ENCODE data around the gene PTPRR. TPM values are rescaled to one million over a fixed set of nuclear protein-coding genes. Genes with fewer than 3 reads are reported as not detected.
A peak's percentile ranks its signal among the peaks of the same experiment; 100 is the strongest.

PTPRR gene
- total RNA-seq, result 1.2 TPM

- no peak for DNase-seq
Observed at GRCh38 chr12:70920251-70920851, at the start of gene PTPRR. Gene PTPRR (minus strand): TSS chr12:70920738. CDS start chr12:70920390, 348 bp downstream.

DNA sequence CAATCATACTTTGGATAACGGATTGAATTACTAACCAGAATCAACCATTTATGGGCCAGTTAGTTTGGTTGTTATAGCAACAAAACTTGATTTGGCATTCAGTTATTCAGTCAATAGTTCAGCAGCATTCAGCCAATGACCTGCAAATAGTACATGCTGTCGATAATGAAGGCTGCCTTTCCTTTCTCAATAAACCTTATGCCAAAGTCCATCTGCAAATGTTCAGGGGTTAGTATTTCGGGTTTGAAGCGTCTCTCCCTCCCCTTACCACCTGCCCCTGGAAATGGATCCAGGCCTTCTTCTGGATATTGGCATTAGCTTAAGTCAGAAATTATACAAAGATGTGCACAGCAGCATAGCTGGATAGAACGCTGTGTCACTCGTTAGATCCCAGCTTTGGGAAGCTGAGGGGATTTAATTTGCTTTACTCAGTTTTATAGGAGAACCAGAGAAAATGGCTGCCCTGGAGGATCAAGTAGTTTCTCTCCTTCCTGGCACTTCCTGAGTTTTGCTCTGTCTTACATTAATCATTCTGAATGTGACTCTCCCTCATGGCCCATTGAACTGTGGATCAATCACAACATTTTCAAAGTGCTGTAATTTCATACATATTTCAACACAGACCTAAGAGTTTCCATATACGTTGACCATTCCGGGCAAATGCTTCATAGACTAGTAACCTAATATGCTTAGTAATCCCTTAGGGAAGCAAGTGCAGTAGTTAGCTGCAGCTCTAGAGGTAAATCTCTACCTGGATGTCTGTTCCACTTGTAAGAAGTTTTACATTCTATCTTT, 46.7 kb upstream of the PTPRR start:
- DNase-seq, result peak; percentile 20

- no peak for DNase-seq
Observed at GRCh38 chr12:70966046-70966445, 45.5 kb upstream of the PTPRR start.

DNA sequence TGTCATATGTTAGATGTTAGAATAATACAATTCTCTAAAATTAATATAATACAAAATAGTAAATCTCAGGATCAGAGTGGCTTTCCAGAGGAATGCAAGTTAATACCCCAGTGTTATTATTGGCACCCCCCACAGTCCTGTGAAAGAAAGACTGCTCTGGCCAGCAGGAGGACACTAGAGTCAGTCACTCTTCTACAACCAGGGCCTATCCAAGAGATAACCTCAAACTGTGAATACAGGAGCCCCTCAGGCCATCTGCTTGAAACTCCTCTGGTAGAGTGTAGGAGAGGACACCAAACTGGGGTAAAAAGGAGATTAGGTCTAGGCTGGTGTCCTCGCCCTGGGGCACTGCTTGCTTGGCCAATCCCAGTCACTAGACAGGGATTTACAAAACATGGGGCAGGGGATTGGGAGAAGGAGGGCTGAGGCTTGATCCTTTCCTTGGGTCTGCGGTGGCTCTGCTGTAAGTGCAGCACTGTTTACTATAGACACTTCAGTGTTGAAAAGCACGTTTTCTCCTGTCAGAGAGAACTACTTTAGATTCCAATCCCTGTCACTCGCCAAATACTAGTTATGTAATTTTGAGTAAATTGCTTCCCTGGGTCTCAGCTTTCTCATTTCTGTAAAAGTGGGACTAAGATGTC, 44.5 kb upstream of the PTPRR start:
- no peak for DNase-seq

DNA sequence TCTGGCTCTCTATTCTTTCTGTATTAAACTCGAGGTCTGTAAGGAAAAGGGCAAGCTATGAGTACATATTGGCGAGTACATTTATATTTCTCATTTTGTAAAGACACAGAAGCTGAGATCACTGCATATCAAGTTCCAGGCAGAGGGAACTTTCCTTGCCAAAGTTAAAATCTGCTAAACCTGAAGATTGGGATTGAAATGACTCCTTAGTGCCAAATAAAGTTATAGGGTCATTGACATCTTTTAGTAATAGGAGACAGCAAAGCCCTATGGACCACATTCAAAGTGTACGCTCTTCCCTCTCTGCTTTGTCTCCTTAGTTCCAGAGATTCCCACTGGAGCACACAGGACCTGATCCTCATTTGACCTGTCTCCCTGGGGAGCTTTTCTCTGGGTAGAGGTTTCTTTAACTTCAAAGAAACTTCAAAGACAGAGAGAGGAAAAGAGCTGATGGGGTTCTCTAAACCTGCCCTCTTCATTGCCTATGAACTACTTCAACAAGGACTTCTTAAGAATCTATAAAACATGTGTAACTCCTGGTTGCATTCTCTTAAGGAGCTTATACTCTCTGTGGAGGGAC, 42.6 kb upstream of the PTPRR start:
- DNase-seq, result no peak

GRCh38 chr12:70962226-70962794, 41.8 kb upstream of the PTPRR start:
- no peak for DNase-seq

DNA sequence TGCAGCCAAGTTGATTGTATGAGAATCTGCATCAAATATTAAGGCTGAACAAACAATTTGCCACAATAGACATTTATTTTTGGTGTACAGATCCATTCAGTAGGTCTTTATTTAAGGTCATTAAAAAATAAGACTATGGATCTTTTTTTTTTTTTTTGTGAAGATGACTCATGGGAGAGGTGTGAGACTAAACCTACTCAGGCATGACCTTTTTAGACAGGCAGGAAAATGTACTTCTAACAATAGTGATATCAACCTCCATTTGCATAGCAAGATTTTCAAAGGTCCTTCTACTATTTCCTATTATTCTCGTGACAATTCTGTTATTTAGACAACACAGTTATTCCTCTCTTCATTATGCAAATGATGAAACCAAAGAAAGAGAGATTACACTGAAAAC, 39.9 kb upstream of the PTPRR start:
- DNase-seq, result no peak

- DNase-seq, result no peak
Observed at GRCh38 chr12:70955415-70955814, 34.9 kb upstream of the PTPRR start.

- DNase-seq, result no peak
Observed at GRCh38 chr12:70950451-70950850, 29.9 kb upstream of the PTPRR start.

DNA sequence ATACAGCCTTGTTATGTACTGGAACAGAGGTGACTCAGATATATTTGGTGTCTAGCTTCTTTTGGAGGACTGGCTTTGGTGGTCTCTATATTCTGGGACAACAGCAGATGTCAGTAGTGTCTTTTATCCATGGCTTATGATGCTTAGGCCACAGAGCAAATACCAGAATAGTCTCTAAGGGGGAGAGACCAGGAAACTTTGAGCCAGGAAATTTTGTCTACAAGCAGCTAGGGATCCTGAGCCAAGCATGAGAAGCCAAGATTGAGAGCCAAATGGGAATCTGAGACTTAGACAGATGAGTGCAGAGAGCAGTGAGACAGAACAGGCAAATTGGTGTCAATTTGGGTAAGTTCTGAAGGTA, 28.4 kb upstream of the PTPRR start:
- DNase-seq, result peak; percentile 90

DNA sequence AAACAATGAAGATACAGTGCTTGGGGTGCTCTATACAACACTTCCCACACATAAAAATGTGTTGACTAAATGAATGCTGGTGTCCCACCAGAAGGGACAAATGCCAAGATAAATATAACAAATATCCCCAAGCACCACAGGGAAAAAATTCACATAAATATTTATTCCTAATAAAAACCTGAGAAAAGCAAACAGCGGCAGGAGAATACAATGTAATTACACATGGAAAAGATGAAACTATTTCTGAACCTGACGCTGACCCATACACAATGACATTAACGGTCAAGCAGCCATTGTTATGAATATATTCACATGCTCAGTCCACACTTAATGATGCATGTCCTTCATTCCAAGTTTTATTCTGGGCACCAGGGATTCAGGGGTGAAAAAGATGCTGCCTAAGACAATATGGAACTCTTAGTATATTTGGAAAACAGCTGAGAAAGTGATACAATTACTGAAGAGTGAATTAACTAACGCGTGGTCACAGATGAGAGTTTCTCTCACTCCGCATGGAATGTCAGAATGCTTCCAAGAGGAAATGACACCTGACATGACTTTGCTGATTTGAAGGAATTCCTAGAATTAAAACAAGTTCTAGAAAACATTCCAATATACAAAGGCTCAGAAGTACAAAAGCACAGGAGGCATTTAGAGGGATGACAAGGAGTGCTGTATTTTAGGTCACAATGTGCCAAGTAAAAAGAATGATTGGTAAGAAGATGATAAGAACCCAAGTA, 27.9 kb upstream of the PTPRR start:
- DNase-seq, result no peak

GRCh38 chr12:70936203-70936813, 15.8 kb upstream of the PTPRR start:
- DNase-seq, result no peak

DNA sequence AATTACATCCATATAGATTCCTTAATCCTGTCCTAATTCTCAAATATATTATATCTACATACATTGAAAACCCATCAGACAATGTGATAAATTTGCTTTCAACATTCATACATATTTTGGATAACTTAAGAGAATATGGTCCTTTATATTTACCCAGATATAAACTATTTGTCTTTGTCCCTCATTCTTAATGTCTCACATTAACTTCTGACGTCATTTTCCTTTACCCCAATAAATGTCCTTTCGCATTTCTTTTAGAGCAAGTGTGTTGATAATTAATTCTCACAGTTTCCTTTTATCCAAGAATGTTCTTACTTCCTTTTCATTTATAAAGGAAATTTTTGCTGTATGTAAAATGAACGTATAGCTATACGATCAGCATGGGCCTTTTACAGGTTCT, 12.6 kb upstream of the PTPRR start:
- DNase-seq, result no peak

- no peak for DNase-seq
Observed at GRCh38 chr12:70929029-70929428, 8.5 kb upstream of the PTPRR start.

DNA sequence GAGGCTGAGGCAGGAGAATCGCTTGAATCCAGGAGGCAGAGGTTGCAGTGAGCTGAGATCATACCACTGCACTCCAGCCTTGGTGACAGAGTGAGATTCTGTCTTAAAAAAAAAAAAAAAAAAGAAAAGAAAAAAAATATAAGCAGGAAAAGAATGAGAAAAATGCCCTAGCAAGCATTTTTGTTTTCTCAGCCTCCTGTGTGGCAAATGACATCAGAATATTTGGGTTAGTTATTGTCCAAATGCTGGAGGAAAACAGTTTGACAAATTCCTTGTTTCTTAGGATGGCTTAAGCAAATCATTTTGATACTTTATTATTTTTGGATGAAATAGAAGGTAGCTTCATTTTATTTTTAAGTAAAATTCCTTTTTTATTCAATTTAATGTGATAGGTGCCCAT, 7.5 kb upstream of the PTPRR start:
- DNase-seq, result no peak

- DNase-seq, result no peak
Observed at GRCh38 chr12:70927356-70927755, 6.8 kb upstream of the PTPRR start.

- DNase-seq, result no peak
Observed at GRCh38 chr12:70925539-70925938, 5.0 kb upstream of the PTPRR start.

DNA sequence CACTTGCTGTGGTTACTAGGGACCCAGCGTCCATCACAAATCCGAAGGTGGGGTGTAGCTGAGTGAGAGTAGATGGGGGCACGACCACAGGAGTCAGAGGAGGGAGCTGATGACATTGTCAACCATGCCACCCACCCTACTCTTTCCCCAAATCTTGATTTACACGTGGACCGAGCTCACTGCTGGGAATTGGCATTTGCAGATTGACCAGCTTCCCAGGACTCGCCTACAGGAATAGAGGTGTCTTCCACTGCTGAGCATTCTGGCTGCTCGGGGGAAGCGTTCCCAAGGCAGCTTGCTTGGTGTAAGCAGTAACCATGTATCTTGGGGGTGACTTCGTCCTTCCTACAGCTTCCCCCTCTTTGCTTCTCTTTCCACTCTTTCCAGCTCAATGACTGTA, 353 bp upstream of the PTPRR start:
- DNase-seq, result no peak

GRCh38 chr12:70919597-70920035, 922 bp downstream of the PTPRR start:
- DNase-seq, result peak; percentile 68

- no peak for DNase-seq
Observed at GRCh38 chr12:70919176-70919575, 1.4 kb downstream of the PTPRR start.

GRCh38 chr12:70918321-70918720, 2.2 kb downstream of the PTPRR start:
- DNase-seq, result no peak

DNA sequence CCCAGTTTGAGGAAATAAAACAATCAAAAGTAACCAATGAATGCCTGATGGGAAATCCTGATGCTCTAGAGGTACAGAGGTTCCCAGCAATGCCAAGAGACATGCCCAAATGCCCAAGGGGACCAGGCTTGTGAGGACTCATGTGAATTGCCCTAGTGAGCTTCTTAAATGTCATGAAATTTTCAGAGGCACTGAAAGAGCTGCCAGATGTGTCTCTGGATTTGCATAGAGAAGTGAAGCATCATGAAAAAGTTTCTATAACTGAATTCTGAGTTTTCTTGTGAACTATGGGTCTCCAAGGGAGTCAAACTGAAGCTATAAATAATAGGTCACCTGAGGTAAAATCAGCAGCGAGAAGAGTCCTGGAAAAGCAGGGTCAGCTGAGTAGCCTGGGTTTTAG, 9.9 kb downstream of the PTPRR start:
- no peak for DNase-seq
